HepG2 (cell line): ENCODE data around the gene NT5C1B. TPM values are rescaled to one million over a fixed set of nuclear protein-coding genes. Genes with fewer than 3 reads are reported as not detected.

ENCODE experiments used
- ATAC-seq: fragments of 200-7000 bp; cut with Tn5 transposase; 3 replicates; pipeline ENCODE4 v1.9.1; 2020; ENCODE audit warnings: mild to moderate bottlenecking, moderate library complexity
- BruUV-seq: library from RNA; stranded (reverse); fragments of 400-500 nt; replicated peaks from 2 replicates; lab custom pipeline; 2021; lab: Mats Ljungman, UMichigan
- CTCF ChIA-PET: fragments of 300-600 bp; formaldehyde crosslinking; extraction: SDS; loops from one replicate; lab custom pipeline; 2021; ENCODE audit warnings: low total read pairs, inconsistent platforms, low intra/inter-chr PET ratio; lab: Yijun Ruan, JAX
- POLR2A ChIA-PET: fragments of 350-600 bp; sonication (Branson Sonifier 250); formaldehyde crosslinking; loops from one replicate; lab custom pipeline; 2020; ENCODE audit warnings: antibody characterized with exemption, inconsistent platforms; lab: Yijun Ruan, JAX
- DNase-seq: peaks from one replicate; pipeline ENCODE4 v3.0.0-alpha.2; 2015; ENCODE audit warnings: low spot score
- FAIRE-seq: peaks from 3 replicates; lab custom pipeline; 2011; peaks lifted over from hg19 to GRCh38; lab: Jason Lieb, UNC
- H2AFZ ChIP-seq: one replicate; pipeline ENCODE4 v1.6.1; 2011; ENCODE audit warnings: low read length, inconsistent platforms
- H3K27ac ChIP-seq: fragments of 300-600 bp; 3 replicates; pipeline ENCODE4 v1.8.0; 2011; ENCODE audit warnings: mixed run types, mild to moderate bottlenecking, mixed read lengths, low read length, inconsistent platforms; ENCODE audit not compliant: insufficient read depth; ENCODE audit errors: extremely low read length
- H3K27me3 ChIP-seq, 2 experiments: fragments of 200-600 bp in 1 of 2; 2 replicates in 1 of 2; 3 replicates in 1 of 2; pipeline versions ENCODE4 v1.6.0 to v1.8.0; 2011; ENCODE audit warnings: low read length in 2 of 2, mild to moderate bottlenecking in 2 of 2, moderate library complexity in 2 of 2, inconsistent platforms in 1 of 2; ENCODE audit not compliant: insufficient read depth in 2 of 2, control insufficient read depth in 1 of 2
- H3K36me3 ChIP-seq, 2 experiments: fragments of 200-600 bp in 1 of 2; replicated peaks in 1 of 2; 2 replicates in 1 of 2; 3 replicates in 1 of 2; pipeline versions ENCODE4 v1.5.1 to v1.8.0; 2011; ENCODE audit warnings: low read length in 2 of 2, inconsistent platforms in 1 of 2; ENCODE audit not compliant: insufficient read depth in 2 of 2, control insufficient read depth in 1 of 2
- H3K4me1 ChIP-seq: 2 replicates; pipeline ENCODE4 v1.5.1; 2012; ENCODE audit warnings: low read length, inconsistent platforms; ENCODE audit not compliant: insufficient read depth
- H3K4me2 ChIP-seq: 2 replicates; pipeline ENCODE4 v1.6.0; 2011; ENCODE audit warnings: low read depth, low read length, inconsistent platforms
- H3K4me3 ChIP-seq, 3 experiments: fragments of 200-600 bp in 1 of 3; sonication (generic), shearing (Covaris generic) in 1 of 3; replicated peaks in 1 of 3; 2 replicates each; pipeline ENCODE4 v1.5.1; 2011 to 2016; ENCODE audit warnings: low read length in 3 of 3, inconsistent platforms in 2 of 3, low read depth in 2 of 3, mild to moderate bottlenecking in 2 of 3, control low read depth in 1 of 3, mixed read lengths in 1 of 3; ENCODE audit not compliant: insufficient read depth in 1 of 3
- H3K79me2 ChIP-seq: one replicate; pipeline ENCODE4 v1.6.1; 2011; ENCODE audit warnings: low read length, inconsistent platforms; ENCODE audit not compliant: insufficient read depth
- H3K9ac ChIP-seq: 2 replicates; pipeline ENCODE4 v1.6.0; 2011; ENCODE audit warnings: mild to moderate bottlenecking, low read depth, low read length, inconsistent platforms; ENCODE audit not compliant: insufficient read depth
- H3K9me3 ChIP-seq: 2 replicates; pipeline ENCODE4 v1.5.1; 2012; ENCODE audit warnings: mild to moderate bottlenecking, low read length
- H4K20me1 ChIP-seq: 2 replicates; pipeline ENCODE4 v1.6.0; 2011; ENCODE audit warnings: inconsistent platforms, mild to moderate bottlenecking, low read length, moderate library complexity; ENCODE audit not compliant: insufficient read depth
- ZBTB46 ChIP-seq: sonication (generic); formaldehyde crosslinking; IDR thresholded peaks from 2 replicates; pipeline ENCODE4 v1.4.0; 2020; ENCODE audit warnings: mild to moderate bottlenecking, missing genetic modification reagents, borderline replicate concordance
- ZBTB7B ChIP-seq: sonication (generic); formaldehyde crosslinking; IDR thresholded peaks from 2 replicates; pipeline ENCODE4 v1.4.0; 2020; ENCODE audit warnings: missing genetic modification reagents
- ZNF883 ChIP-seq: sonication (generic); formaldehyde crosslinking; IDR thresholded peaks from 2 replicates; pipeline ENCODE4 v1.5.1; 2020; ENCODE audit warnings: mild to moderate bottlenecking, missing genetic modification reagents; ENCODE audit errors: not compliant biosample characterization
- WGBS: methylation state at CpG from one replicate; pipeline ENCODE4 v1.1.6; 2017; ENCODE audit warnings: low lambda C conversion rate; 5-methylcytosine and 5-hydroxymethylcytosine counted together
- in situ Hi-C: cut with HindIII; loops from 2 replicates; pipeline ENCODE4 v1.10.0; 2017; ENCODE audit warnings: low pct_unique_long_range_greater_than_20kb; ENCODE audit not compliant: extremely low pct_ligation_motif_present
- intact Hi-C: fragments of 100-400 bp; cut with micrococcal nuclease; formaldehyde crosslinking; loops from one replicate; pipeline ENCODE4 v1.10.0; 2022; ENCODE audit not compliant: unreplicated experiment
- polyA plus RNA-seq, 8 experiments: library from polyadenylated mRNA; depleted of rRNA in 3 of 8; stranded (reverse) in 7 of 8; unstranded in 1 of 8; fragments of >200 nt; fragmentation: Illumina TruSeq in 4 of 8; extraction: Trizol in 4 of 8; gene quantifications; 2 replicates each; pipeline versions ENCODE4 v1.2.1 to v1.2.3, GENCODE V29; 2011 to 2016; ENCODE audit warnings: low read depth in 4 of 8, missing spikeins in 1 of 8, mixed read lengths in 1 of 8; ENCODE audit not compliant: insufficient read depth in 1 of 8
- total RNA-seq, 5 experiments: library from RNA; depleted of rRNA; stranded (reverse); fragments of >200 nt; fragmentation: Illumina TruSeq; extraction: Trizol; gene quantifications; 2 replicates each; pipeline ENCODE4 v1.2.3, GENCODE V29; 2016; ENCODE audit warnings: low read depth in 1 of 5
- TF ChIP-seq, protein P1 (sequence below): sonication (generic); formaldehyde crosslinking; IDR thresholded peaks from 2 replicates; pipeline ENCODE4 v1.5.1; 2020; ENCODE audit warnings: mild to moderate bottlenecking, missing genetic modification reagents, borderline replicate concordance

NT5C1B gene
- total and polyA plus RNA-seq, 2 of the 13 experiments (the other 11 are each of a cell fraction or from before 2014, with no cell fraction given), result not detected

GRCh38 chr2:18526429-18526828, 62.9 kb downstream of the NT5C1B start:
- FAIRE-seq, result no peak
- Histone ChIP-seq H3K79me2 (no peaks in the 10 kb centered on the region), H3K27me3 (peaks cover 2 to 9% of the 10 kb centered on the region in 2 experiments; a peak in 4 of 5 replicates), H3K9ac (no peak overlapping the region), H3K4me1 (no peaks in the 10 kb centered on the region), H4K20me1 (no peaks in the 10 kb centered on the region), H3K9me3 (no peaks in the 10 kb centered on the region), H3K4me3 (no peak overlapping the region), H3K4me2 (no peak overlapping the region), H3K36me3 (no peaks in the 10 kb centered on the region), H2AFZ (no peak overlapping the region), H3K27ac (no peak overlapping the region)
- in situ Hi-C loops, result no loop called here
- CTCF ChIA-PET, result no interaction called here
- no peak for TF ChIP-seq ZBTB7B (CRISPR knock-in tag)
- TF ChIP-seq ZBTB46, result no peak
- TF ChIP-seq, protein P1, sequence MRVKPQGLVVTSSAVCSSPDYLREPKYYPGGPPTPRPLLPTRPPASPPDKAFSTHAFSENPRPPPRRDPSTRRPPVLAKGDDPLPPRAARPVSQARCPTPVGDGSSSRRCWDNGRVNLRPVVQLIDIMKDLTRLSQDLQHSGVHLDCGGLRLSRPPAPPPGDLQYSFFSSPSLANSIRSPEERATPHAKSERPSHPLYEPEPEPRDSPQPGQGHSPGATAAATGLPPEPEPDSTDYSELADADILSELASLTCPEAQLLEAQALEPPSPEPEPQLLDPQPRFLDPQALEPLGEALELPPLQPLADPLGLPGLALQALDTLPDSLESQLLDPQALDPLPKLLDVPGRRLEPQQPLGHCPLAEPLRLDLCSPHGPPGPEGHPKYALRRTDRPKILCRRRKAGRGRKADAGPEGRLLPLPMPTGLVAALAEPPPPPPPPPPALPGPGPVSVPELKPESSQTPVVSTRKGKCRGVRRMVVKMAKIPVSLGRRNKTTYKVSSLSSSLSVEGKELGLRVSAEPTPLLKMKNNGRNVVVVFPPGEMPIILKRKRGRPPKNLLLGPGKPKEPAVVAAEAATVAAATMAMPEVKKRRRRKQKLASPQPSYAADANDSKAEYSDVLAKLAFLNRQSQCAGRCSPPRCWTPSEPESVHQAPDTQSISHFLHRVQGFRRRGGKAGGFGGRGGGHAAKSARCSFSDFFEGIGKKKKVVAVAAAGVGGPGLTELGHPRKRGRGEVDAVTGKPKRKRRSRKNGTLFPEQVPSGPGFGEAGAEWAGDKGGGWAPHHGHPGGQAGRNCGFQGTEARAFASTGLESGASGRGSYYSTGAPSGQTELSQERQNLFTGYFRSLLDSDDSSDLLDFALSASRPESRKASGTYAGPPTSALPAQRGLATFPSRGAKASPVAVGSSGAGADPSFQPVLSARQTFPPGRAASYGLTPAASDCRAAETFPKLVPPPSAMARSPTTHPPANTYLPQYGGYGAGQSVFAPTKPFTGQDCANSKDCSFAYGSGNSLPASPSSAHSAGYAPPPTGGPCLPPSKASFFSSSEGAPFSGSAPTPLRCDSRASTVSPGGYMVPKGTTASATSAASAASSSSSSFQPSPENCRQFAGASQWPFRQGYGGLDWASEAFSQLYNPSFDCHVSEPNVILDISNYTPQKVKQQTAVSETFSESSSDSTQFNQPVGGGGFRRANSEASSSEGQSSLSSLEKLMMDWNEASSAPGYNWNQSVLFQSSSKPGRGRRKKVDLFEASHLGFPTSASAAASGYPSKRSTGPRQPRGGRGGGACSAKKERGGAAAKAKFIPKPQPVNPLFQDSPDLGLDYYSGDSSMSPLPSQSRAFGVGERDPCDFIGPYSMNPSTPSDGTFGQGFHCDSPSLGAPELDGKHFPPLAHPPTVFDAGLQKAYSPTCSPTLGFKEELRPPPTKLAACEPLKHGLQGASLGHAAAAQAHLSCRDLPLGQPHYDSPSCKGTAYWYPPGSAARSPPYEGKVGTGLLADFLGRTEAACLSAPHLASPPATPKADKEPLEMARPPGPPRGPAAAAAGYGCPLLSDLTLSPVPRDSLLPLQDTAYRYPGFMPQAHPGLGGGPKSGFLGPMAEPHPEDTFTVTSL (CRISPR knock-in tag), result no peak
- TF ChIP-seq ZNF883, result no peak
- intact Hi-C loops, result loop anchor here (10.0 kb wide), 1 partner anchor 358 kb away; no protein-coding TSS in a partner anchor
- POLR2A ChIA-PET, result no interaction called here
- BruUV-seq, result no TSS peak
- no peak for DNase-seq
- ATAC-seq, result no peak
- 41% methylated on average over 5 of the region's 7 CpGs for WGBS
